HG03066 (cell line): ENCODE results near the gene WWOX.

ENCODE experiments used
- ATAC-seq: cut with Tn5 transposase; IDR thresholded peaks from one replicate; pipeline ENCODE4 v1.9.1; 2021; ENCODE audit warnings: low read depth; ENCODE audit not compliant: unreplicated experiment

Gene WWOX

GRCh38 chr16:78837706-78838105, 738.3 kb downstream of the WWOX start:
- ATAC-seq = no peak

- no peak for ATAC-seq
Observed at GRCh38 chr16:78838276-78838675, 738.8 kb downstream of the WWOX start.

GRCh38 chr16:78842950-78843349, 743.5 kb downstream of the WWOX start:
- no peak for ATAC-seq

DNA sequence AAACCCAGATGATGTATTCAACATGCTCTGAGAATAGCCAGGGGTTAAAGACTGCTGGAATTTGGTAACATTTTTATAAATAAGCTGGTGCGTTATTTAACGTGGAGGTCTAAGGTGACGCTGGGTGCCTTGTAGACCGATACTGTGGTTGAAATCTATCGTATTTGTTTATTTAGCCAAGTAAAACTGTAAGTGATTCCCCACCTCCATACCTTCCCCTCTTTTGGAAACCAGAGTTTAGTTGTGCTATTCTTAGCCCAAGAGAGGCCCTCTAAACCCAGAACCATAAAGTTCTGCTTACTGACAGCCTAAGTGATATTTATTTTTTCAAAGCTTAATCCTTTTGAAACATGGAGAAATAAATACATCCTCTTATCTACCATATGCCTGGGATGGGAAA, 744.5 kb downstream of the WWOX start:
- no peak for ATAC-seq

DNA sequence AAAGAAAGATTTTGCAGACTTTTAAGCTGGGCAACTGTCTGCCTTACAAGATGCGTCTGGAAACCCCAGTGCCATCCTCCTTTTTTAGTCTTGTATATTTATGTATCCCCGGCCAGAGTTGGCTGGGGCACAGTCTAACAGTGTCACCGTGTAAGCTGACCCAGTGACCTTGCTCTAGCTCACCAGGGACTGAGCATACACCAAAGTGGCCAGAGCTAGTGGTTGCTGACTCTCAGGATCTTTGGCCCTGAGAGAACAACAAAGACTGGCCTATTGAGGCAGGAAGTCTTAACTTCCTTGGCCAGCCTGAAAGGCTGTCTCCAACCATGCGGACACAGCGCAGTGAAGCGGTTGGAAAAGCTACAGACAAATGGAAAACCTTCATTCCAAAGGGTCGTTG, 745.2 kb downstream of the WWOX start:
- ATAC-seq = no peak

DNA sequence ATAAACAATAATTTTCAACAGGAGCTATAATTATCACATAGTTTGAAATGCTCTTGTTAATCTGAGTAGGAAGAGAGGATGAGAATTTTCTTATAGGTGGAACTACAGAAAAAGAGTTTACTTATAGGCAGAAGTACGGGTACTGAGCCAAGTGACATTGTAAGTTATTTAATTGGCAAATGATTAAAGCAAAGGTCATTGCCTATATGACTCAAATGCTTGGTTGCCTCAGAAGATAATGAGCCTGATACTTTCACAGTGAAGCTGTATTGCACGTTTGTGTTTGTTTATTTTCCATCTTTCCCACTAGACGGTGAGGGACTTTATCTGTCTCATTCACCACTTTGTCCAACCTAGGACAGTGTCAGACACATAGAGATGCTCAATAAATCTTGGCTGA, 751.8 kb downstream of the WWOX start:
- no peak for ATAC-seq

GRCh38 chr16:78852081-78852635, 752.7 kb downstream of the WWOX start:
- no peak for ATAC-seq

- ATAC-seq = no peak
Observed at GRCh38 chr16:78862022-78862421, 762.6 kb downstream of the WWOX start.

GRCh38 chr16:78866521-78866920, 767.1 kb downstream of the WWOX start:
- ATAC-seq = no peak

- no peak for ATAC-seq
Observed at GRCh38 chr16:78869492-78869891, 770.0 kb downstream of the WWOX start.

- ATAC-seq = no peak
Observed at GRCh38 chr16:78871241-78871640, 771.8 kb downstream of the WWOX start.

- ATAC-seq = no peak
Observed at GRCh38 chr16:78876671-78877070, 777.2 kb downstream of the WWOX start.

- ATAC-seq = no peak
Observed at GRCh38 chr16:78877114-78877655, 777.7 kb downstream of the WWOX start.

- ATAC-seq = no peak
Observed at GRCh38 chr16:78878570-78878969, 779.1 kb downstream of the WWOX start.

- ATAC-seq = no peak
Observed at GRCh38 chr16:78879011-78879410, 779.6 kb downstream of the WWOX start.

GRCh38 chr16:78882150-78882549, 782.7 kb downstream of the WWOX start:
- no peak for ATAC-seq

DNA sequence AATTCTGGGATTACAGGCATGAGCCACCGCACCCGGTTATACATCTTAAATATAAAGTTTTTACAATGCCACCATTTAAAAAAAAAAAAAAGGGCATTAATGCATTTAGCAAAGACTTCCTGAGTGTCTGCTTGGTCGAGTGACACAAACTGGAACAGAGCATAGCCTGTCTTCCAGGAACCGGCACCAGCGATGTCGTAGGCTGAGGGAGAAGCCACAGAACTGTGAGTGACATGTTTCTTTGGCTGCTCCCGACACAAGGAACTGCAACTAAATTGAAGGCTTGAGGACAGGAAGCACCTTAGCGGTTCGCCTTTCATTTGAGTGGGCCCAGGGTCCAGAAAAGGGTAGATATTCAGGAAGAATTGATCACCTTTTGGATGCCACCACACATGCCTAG, 783.3 kb downstream of the WWOX start:
- ATAC-seq = no peak

- ATAC-seq = no peak
Observed at GRCh38 chr16:78884204-78884603, 784.8 kb downstream of the WWOX start.

DNA sequence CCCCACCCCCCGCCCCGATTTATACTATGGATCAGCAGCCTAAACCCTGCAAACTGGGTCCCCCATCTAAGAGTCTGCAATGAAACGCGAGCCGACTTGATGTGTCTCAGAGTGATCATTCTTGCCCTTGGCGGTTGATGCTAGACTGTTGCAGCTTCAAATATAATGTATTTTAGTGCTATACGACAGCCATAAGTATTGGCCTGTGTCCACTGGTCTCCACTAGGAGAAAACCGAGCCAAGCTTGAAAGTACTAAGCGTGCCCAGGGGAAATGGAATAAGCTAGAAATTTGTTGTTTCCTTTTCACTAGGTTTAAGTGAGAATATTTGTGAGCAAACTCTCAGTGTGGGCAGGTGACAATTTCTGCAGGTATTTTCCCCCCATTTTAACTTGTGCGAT, 789.9 kb downstream of the WWOX start:
- no peak for ATAC-seq

DNA sequence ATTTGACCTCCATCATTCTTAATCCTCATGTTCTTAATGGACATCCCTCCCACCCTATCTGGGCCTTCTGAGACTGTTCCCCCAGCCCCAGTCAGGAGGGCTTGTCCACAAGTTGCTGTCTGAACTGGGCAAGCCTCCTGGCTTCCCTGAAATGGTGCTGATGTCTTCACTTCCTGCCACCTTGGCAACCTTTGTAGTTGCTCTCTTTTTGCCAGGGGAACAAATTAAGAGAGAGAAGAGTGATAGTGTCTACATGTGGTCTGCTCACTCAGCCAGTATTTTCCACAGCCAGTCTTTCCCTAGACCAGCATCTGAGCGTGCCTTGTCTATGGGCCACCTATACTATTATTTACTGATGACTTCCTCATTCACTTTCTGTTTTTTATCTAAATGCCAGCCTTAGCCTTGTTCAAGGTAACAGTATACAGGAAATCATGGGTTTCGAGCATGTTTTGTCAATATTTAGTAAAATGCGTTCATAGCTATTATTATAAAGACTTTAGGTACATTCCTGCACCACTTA, 791.0 kb downstream of the WWOX start:
- ATAC-seq = no peak

DNA sequence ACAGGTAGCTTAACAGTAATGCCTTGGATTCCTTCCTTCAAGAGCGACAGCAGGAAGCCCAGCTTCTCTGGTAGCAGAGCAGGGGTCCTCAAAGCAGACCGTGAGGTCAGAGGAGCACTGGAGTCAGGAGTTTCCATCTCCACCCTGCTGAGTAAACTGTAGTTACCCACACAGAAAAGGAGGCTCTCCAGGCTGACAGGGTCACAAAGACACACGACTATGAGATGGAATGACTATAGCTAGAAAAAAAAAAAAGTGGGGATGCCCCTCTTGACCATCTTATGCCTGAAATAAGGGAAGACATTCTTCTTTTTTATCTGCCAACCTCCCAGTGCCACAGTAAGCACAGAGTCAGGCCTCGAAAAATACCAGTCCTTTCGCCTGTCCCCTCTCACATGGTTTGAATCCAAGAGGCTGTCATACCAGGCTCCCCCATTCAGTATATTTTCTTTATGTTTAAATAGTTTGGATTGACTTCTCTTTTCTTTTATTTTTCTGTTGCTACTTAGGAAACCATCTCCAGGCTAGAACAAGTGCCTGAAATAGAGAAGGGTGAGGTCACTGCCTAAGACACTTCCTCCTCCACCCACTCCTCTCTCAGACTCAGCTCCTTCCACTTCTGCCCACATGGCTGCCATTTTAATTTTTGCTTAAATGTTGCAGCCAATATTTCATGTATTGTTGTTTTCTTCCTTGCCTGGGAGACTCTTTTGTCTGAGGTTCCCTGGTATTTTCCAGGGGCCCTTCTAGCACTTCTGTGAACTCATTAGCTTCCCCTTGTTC, 793.7 kb downstream of the WWOX start:
- no peak for ATAC-seq

- ATAC-seq = no peak
Observed at GRCh38 chr16:78894886-78895285, 795.4 kb downstream of the WWOX start.
